RPMI8226 (cell line): ENCODE data around the gene BTN2A1.
"Not testable (repeated sequence)": the region's sequence is repeated elsewhere in the genome, so short reads cannot be mapped to it uniquely, and the experiment has no call there.

Experiments used
- DNase-seq: peaks from one replicate; pipeline ENCODE4 v3.0.0-alpha.2; 2015

Gene BTN2A1

DNA sequence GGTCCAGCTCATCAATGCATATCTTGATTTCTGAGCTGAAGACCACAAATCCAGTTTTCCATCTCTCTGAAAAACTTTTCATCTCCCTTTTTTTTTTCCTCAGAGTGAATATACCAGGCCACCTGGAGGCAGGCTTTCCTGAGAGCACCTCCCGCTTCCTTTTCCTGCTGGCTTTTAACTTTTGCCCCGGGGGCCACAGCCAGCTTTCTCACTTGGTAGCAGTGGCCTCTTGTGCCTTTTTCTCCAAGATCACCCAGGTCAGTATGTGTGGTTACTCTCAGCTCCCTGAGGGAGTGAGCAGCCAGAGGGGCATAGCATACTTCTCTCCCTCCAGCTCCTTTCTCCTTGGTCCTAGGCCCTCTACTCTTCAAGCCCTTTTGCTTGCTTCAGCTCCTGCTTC lies 42.3 kb downstream of the BTN2A1 start, which contains the start of gene BTN1A1:
TSS of gene BTN1A1 (plus strand) at position 202 of the 400 bp plus-strand sequence. CDS start 984 bp downstream, outside the sequence.
- no peak for DNase-seq

DNA sequence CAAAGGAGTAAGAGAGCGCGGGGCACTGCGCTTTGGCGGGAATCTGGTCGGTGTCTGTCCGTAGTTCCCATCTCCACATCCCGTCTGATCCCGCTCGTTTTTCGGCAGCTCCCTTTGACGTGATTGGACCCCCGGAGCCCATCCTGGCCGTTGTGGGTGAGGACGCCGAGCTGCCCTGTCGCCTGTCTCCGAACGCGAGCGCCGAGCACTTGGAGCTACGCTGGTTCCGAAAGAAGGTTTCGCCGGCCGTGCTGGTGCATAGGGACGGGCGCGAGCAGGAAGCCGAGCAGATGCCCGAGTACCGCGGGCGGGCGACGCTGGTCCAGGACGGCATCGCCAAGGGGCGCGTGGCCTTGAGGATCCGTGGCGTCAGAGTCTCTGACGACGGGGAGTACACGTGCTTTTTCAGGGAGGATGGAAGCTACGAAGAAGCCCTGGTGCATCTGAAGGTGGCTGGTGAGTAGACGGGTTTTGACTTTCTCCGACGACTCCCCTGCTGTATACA lies 43.8 kb downstream of the BTN2A1 start:
- peak; percentile 30 for DNase-seq

DNA sequence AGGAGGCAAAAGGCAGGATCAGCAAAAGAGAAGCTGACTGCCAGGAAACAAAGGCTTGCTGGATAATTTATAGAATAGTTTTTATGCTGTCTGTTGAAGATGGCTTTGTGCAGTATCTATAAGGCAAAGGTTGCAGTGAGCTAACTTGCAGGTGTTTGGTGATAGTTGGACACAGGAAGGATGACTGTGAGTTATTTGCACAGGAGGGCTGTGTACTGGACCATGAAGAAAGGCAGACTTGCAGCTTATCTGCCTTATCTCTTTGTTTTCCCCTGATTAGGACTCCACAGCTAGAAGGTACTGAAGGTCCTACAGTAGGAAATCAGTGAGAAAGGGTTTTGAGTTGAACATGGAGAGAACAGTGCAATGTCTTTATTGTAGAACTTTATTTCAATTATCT lies 44.4 kb downstream of the BTN2A1 start:
- DNase-seq: no peak

DNA sequence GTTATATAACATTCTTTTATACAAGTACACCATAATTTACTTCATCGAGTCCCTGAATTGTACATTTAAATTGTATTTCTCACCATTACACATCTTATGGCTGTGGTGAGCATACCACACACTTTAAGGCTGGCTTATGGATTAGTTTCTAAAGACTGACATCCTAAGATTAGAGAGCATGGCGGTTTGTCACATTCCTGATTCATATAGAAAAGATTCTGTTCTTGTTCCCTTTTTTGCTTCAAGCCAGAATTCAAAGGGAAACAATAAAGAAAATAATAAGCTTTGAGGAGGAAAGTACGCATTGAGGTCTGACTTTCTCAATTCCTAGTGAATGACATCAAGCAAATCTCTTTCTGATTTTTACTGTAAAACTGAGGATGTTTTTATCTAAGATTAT lies 44.9 kb downstream of the BTN2A1 start:
- DNase-seq: no peak

DNA sequence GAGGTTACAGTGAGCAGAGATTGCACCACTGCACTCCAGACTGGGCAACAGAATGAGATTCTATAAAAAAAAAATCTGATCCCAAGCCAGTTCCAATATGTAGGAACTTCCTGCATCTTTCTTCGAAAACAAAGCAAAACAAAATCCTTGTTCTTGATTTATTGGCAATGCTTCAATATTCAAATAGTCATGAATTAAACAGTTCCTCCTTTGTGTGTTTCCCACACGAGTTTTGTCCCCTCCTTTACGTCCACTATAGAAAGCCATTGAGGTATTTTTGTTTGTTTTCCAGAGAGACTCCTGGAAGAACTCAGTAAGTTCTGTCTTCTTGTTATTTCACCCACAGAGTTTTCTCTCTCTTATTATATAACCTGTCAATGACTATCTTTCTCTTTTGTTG lies 49.9 kb downstream of the BTN2A1 start:
- no peak for DNase-seq

DNA sequence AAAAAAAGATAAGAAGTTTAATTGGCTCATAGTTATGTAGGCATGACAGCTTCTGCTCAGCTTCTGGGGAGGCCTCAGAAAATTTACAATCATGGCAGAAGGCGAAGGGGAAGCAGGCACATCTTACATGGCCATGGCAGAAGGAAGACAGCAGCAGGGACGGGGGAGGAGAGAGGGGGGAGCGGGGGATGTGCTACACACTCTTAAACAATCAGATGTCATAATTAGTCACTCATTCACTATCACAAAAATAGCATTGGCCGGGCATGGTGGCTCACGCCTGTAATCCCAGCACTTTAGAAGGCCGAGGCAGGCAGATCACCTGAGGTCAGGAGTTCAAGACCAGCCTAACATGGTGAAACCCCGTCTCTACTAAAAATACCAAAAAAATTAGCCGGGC lies 53.3 kb downstream of the BTN2A1 start:
- DNase-seq: not testable (repeated sequence)

DNA sequence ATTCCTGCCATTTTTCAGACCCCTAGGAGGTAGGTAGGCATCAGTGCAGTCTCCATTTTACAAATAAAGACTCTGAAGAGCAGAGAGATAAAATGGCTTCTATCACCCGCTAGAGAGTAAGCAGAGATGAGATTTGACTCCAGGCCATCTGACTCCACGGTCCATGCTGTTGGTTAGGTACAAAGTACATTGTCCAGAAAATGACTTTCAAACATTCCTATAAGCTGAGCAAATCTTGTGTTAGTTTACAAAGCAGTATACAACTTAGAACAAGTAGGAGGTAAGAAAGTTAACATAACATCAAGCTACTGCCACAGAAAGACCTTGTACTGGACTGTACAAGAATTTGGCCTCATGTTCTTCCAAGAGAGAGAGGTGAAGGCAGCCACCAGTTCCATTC lies 57.2 kb downstream of the BTN2A1 start:
- no peak for DNase-seq

DNA sequence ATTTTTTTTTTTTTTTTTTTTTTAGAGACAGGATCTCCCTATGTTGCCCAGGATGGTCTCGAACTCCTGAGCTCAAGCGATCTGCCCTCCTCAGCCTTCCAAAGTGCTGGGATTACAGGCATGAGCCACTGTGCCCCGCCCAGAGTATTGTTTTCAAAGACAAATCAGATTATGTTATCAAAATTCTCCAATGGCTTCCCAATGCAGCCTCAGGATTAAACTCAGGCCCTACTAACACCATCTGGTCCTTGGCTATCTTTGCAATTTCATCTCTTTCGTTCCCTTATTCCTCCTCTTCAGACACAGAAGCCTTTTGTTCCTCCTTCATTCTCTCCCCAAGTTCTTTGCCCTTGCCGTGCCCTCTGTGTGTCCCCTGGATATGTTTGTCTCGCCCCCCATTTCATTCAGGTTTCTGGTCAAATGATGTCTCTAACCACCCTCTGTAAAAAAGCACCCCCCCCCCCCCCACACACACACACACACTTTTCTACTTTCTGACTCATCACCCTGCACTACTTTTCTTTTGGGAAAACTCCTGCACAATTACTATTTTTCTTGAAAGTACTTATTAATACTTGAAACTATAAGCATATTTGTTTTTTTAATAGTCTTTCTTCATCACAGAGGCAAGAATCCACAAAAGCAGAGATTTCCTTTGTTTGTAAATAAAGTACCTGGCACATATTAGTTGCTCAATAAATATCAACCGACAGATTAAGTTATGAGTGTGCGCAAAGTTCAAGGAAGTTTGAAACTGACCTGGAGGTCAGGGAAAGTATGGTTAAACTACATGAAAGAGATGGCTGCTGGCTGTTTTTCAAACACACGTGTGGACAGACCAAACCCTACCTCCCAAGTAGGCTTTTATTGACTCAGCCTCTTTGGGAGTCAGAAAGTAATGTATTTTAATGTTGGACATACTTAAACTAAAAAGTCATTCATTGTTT lies 59.0 kb downstream of the BTN2A1 start:
- no peak for DNase-seq
